NCI-H526 (cell line): Measurements from ENCODE around the gene SLC12A3.
"Not testable (repeated sequence)": the region's sequence is repeated elsewhere in the genome, so short reads cannot be mapped to it uniquely, and the experiment has no call there.

Experiments used
- DNase-seq, 2 experiments: peaks; one replicate each; lab custom pipeline; 2025; lab: John Stamatoyannopoulos, UW

The SLC12A3 gene

DNA sequence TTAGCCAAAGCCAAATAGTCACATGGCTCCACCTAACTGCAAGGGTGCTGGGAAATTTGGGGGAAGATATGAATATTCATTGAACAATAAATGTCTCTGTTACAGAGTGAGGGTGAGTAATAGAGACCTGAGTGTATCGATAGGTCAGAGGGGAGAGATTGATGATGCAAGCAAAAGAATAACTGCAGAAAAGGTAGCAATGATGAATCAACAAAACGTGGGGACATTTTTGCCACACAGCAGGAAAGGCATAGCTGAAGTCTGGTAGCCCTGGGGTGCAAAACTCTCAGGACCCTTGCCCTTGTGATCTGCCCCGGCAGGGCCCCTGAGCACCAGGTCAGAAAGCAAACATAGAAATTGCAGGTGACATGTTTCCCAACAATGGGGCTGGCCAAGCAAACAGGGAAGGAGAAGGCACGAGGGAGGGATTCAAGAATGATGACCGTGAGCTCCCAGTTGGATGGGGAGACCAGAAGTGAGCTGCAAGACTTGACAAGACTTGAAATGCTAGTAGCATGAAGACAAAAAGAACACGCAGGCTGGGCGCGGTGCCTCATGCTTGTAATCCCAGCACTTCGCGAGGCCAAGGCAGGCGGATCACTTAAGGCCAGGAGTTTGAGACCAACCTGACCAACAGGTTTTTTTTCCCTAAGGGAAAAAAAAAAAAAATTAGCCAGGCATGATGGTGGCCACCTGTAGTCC lies 54.2 kb downstream of the SLC12A3 start:
- no peak for DNase-seq

DNA sequence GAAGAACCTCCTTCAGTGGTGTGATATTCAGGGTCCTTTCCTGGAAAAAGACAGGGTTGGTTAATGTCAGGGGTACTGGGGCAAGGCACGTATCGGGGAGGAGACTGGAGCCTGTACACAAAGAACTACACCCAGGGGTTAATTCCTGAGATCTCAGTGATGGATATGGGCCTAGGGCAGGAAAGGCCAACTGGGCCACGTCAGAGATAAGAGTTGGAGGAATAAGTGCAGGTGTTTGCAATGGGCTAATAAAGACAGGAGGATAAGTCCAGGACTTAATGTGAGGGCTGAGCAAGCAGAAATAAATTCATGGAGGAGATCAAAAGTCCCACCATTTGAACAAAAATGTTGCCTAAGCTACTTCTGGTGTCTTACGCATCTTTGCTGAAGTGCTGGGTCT lies 56.6 kb downstream of the SLC12A3 start:
- no peak for DNase-seq

DNA sequence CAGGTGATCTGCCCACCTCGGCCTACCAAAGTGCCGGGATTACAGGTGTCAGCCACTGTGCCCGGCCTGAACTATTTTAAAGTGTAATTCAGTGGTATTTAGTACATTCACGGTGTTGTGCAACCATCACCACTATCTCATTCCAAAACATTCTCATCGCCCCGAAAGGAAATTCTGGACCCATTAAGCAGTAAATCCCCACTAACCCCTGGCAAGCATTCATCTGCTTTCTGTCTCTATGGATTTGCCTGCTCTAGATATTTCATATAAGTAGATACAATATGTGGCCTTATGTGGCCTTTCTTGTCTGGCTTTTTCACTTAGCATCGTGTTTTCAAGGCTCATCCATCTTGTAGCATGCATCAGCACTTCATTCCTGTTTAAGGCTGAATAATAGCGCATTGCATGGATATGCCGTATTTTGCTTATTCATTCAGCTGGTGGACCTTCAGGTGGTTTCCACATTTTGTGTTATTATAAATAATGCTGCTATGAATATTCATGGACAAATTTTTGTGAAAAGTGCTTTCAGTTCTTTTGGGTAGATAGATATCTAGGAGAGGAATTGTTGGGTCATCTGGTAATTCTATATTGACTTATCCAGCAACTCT lies 58.6 kb downstream of the SLC12A3 start:
- no peak for DNase-seq

DNA sequence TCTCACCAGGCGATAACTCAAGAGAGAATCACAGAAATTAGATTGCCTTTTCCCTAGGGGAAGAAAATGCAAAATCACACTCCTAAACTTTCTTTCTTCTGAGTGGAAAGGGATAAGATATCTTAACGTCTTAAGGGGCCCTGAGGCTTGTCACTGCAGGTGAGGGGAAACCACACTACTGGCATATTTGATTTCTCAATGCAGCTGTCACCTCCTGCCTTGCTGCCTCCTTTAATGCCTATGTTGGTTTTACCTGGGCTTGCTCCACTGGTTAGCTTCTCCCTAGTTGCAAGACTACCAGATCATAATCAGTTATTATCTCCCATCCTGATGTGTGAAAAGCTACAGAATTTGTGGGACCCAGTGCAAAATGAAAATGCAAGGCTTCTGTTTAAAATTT lies 62.5 kb downstream of the SLC12A3 start:
- DNase-seq: no peak

DNA sequence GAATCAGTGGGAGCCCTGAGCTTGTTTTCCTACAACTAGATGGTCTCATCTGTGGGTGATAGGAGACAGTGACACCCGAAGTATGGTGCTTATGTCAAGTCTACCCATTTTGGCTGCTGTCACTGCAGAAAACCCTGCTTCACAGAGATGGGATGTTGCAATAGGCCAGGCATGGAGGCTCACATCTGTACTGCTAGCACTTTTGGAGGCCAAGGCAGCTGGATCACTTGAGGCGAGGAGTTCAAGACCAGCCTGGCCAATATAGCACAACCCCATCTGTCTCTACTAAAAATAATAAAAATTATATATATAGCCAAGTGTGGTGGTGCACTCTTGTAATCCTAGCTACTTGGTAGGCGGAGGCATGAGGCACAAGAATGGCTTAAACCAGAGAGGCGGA lies 64.6 kb downstream of the SLC12A3 start:
- DNase-seq: no peak

DNA sequence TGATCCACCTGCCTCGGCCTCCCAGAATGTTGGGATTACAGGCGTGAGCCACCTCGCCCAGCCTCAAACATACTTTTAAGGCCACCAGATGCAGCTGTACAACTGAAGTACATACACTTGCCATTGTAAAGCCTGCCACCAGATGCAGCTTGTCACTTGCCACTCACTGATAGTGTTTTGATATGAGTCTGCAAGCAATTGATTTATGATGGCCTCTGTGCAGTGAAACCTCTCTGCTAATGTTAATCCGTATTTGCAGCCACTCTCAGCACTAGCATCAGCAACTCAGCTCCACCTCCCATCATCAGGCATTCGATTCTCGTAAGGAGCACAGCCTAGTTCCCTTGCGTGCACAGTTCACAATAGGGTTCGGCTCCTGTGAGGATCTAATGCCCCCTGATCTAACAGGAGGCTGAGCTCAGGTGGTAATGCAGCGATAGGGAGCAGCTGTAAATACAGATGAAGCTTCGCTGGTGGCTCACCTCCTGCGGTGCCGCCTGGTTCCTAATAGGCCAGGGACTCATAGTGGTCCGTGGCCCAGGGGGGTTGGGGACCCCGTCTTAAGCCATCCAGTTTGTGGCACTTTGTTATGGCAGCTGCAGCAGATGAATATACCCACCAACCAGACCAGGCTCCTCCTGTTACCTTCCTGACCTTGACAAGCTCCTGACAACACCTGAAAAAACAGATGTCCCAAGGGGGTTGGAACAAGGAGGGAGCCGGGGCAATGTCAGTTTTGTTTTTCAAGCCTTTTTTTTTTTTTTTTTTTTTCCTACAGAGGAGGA lies 65.7 kb downstream of the SLC12A3 start:
- peak; percentile 8 to 40 for DNase-seq

DNA sequence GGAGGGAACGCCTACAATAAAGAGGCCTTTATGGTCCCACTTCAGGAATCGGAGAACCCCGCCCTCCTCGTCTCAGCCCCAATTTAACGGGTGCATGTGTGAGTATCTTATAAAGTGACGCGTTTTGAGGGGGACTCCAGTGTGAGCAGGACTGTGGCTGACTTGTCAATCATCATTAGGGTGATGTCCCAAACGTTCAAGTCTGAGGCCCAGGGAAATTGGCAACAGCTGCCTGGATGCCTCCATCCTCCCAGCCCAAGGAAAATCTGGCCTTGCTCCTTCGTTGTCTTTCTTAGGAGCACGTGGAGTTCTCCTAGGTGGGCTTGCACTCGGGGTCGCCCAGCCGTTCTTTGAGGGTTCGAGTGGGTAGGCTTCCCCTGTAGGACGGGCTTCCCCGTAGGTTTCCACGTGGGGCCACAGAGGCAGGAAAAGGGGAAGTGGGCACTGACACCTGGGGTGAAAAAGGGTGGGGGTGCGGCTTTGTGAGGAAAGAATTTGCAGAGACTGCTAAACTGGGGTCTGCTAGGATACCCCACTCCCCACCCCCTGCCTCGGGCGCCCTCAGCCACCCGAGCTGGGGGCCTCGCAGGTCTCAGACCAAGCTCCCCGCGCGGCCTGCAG lies 66.4 kb downstream of the SLC12A3 start:
- no peak for DNase-seq

DNA sequence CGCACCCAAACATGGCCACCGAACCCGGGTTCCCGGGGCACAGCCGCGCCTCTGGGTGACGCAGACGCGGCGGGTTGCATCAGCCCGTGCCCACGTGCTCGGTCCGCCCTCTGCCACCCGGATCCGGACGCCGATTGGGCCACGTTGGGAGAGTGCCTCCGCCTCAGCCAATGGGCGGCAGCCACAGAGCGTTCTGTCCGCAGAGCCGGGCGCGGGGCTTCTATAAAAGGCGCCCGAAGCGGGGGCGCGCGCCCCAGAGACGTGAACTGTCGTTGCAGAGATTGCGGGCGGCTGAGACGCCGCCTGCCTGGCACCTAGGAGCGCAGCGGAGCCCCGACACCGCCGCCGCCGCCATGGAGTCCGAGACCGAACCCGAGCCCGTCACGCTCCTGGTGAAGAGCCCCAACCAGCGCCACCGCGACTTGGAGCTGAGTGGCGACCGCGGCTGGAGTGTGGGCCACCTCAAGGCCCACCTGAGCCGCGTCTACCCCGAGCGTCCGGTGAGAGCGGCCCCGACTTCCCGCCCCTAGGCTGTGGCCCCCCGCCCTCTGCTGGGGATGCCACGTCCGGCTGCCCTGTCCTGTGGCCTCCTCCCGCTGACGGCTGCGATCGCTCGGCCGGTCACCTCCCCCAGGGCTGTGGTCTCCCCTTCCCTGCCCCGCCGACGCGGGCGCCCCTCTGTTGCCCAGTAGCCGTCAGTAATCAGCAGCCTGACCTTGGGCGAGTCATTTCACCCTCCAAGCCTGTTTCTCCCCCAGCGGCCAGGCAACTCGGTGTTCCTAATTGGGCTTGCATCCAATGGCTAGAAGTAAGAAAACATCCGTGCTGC lies 67.1 kb downstream of the SLC12A3 start, which contains the start of gene HERPUD1:
HERPUD1 (plus strand) TSS at position 251 of the 829 bp plus-strand sequence; CDS start at position 354, 103 bp downstream.
- peak; percentile 85 to 95 for DNase-seq

DNA sequence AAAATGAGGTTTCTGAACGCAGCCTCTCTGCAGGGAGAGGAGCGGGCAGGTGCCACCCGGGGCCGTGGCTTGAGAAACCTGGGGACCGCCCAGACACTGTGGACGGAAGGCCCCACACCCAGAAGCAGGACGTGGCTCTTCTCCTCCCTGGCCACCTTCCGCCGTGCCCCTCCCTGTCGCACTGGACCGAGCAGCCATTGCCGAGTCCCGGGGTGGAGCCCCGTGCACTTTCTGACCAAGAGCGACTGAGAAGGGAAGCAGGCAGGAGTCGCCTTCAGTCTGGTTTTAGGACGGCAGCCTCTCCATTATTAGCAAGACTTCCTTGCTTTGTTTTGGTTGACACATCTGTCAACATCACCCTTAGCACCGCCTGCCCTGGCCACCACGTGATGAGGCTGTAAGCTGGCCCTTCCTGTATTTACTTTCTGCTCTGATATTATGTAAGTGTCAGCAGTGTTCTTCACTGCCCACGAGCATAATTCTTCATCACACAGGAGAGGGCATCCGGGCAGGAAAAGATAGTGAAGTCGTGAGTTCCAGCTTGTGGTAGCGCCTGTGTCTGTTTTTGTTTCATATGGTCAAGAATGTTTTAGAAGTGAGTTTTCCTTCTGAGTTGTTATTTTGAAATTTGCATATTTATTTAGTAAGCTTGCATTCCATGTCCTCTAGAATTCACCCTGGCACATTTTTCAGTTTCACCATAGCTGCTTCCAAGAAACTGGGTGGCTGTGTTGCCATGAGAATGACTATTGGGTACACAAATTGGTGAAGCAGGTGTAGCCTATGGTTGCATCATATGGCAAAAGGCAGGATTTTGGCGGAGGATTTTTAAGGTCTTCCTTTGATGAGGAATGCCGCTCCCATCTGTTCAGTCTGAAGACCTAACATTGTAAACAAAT lies 68.0 kb downstream of the SLC12A3 start:
- DNase-seq: peak; percentile 2 to 57

DNA sequence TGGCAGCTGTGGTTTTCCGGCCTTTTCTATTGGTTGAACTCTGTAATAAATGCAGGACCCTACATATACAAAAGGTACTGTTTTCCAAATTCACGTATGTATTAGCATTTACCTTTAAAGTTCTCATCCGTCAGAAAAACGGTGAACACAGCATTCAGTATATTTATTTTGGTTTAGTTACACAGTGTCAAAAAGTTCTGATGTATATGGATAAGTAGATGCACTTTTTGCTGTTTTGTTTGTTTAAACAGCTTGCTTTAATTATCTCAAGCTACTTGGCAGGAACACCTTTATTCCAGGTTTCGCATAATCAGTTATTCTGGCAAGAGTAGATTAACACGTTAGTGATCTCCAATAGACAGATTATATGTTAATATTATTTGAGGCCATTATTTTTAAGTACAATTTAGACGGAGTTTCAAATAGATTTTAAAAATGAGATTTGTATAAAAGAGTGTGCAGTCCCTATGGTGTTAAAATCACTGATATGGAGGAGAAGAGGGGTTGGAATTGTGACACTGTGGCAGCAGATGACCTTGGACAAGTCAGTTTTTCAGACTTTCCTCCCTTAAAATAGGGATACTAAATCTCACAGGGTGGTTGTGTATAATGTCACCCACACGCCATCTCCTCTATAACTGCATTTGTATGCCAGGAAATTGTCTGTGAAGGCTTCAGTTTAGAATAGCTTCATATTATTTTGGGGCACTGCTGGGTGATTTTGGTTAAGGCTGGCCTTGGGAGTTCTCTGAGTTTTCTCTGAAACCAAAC lies 69.0 kb downstream of the SLC12A3 start:
- DNase-seq: no peak

DNA sequence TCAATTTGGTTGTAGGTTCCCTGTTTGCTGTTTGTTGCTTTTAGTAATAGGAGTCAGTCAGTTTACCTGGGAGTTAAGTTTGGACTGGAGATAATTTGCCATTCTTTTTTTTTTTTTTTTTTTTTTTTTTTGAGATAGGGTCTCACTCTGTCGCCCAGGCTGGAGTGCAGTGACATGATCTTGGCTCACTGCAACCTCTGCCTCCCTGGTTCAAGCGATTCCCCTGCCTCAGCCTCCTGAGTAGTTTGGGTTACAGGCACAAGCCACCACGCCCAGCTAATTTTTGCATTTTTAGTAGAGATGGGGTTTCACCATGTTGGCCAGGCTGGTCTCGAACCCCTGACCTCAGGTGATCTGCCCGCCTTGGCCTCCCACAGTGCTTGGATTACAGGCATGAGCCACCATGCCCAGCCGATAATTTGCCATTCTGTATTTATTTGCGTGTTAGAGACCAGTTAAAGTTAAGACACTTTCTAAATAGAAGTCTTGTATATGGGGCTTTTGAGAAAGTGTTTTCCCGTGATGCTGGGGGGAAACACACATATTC lies 69.7 kb downstream of the SLC12A3 start:
- not testable (repeated sequence) for DNase-seq

DNA sequence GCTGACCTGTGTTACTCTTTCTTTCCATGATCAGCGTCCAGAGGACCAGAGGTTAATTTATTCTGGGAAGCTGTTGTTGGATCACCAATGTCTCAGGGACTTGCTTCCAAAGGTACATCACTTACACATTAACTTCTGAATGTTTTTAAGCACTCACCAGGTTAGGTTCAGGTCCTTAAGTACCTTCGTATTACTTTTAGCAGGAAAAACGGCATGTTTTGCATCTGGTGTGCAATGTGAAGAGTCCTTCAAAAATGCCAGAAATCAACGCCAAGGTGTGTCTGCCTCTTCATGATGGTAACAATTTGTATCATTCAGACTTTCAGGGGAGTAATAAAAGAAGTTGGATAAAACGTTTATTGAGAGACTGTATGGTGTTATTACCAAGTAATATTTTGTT lies 70.2 kb downstream of the SLC12A3 start:
- DNase-seq: no peak

DNA sequence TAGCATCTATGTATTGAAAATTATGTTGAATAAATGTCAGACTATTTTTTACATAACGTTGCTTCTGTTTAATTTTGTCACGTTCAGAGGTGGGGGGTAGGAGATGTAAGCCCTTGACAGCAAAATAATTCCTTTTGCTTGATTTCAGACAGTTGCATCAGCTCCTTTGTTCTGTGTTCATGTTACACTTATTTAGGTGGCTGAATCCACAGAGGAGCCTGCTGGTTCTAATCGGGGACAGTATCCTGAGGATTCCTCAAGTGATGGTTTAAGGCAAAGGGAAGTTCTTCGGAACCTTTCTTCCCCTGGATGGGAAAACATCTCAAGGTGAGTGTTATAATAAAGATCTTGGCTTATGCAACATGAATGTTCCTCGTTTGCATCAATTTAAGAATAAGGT lies 71.5 kb downstream of the SLC12A3 start:
- no peak for DNase-seq

DNA sequence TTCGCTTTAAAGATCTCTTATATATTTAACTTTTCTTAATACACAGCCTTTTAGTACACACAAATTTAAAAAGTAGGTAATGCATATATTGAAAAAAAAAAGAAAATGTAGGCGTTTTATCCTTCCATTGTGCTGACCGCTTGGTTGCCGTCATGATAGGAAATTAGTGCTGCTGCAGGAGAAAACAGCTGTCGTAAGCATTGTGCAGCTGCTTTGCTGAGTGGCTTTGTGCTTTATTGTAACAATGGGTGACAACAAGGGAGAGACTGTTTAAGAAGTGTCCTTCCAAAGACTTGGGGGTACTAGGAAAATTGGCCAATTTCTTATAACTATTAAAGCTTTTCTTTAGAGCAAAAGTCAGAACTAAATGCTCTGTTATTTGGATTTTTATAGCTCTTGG lies 71.9 kb downstream of the SLC12A3 start:
- DNase-seq: no peak

DNA sequence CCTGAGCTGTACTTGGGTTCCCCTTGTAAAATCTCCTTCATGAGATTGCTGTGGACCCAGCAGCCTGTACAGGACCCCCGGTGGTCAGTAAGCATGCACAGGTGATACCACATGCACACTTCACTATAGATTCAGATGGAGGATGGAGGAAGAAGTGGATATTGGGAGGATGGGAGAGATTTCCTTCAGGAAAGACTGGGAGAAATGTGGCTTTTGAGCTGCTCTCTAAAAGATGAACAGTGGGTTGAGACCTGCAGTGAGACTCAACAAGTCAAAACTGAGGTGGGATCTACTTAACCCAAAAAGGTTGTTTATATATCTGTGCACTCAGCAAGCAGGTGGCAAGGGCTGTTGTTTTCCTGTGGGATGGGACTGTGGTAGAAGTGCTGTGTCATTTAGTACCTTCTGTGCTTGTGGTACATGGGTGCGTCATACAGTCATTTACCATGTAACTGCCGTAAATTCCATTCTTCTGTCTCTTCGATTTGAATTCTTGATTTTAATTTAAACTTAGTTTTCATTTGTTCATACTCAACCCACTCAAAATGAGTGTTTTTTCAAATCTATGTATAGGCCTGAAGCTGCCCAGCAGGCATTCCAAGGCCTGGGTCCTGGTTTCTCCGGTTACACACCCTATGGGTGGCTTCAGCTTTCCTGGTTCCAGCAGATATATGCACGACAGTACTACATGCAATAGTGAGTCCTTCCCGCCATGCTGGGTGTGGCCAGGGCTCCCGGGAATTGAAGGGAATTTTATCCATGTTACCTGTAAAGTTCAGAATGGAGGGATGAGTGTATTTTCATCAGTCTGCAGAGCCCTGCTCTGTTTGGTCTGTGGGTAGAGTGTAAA lies 73.9 kb downstream of the SLC12A3 start:
- peak in 1 of 2 experiments; percentile 1 for DNase-seq

DNA sequence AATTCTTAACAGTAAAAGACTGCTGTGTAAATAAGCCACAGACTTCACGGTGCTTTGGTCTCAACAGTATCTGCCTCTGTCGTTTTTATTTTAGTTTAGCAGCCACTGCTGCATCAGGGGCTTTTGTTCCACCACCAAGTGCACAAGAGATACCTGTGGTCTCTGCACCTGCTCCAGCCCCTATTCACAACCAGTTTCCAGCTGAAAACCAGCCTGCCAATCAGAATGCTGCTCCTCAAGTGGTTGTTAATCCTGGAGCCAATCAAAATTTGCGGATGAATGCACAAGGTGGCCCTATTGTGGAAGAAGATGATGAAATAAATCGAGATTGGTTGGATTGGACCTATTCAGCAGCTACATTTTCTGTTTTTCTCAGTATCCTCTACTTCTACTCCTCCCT lies 74.8 kb downstream of the SLC12A3 start:
- DNase-seq: no peak

DNA sequence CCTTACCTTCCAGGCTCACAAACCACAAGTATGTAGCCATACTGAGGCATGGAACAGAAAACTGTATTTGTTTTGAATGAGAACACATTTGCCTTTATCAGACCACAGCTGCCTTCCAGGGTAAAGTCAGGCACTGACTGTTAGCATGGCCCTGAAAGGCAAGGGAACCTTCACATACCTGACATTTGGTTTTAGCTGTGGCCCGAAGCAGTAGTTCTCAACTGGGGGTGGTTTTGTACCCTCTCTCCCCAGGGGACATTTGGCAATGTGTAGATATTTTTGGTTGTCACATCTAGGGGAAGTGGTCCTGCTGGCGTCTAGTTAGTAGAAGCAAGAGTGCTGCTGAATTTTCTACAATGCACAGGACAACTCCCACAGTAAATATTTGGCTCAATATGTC lies 76.1 kb downstream of the SLC12A3 start:
- no peak for DNase-seq

DNA sequence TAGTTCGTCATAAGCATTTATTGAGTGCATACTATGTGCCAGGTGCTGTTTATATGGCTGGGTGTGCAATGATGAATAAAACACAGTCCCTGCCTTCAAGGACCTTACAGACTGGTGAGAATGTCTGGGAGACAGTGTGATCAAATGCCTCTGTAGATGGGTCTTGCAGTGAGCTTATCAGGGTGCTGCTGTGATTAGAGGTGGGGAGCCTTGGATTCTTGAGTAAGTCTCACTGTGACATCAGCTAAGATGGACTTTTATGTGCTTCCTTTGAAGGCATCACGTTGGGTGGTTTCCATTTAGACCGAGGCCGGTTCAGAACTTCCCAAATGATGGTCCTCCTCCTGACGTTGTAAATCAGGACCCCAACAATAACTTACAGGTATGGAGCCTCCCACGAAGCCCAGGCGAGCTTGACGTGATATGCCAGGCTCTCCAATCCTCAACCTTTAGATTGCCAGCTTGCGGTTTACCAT lies 76.9 kb downstream of the SLC12A3 start:
- DNase-seq: no peak
